K562 (cell line): ENCODE results near the gene HYPK. TPM values are rescaled to one million over a fixed set of nuclear protein-coding genes. Genes with fewer than 3 reads are reported as not detected.

Source experiments
- BRCA1 ChIP-seq, 2 experiments: fragments of 450-650 bp in 1 of 2; sonication (generic) in 1 of 2; formaldehyde crosslinking in 1 of 2; IDR thresholded peaks; 2 replicates each; pipeline versions ENCODE4 v1.5.0 to v1.6.1; 2017 to 2020; ENCODE audit warnings: mild to moderate bottlenecking in 1 of 2, missing genetic modification reagents in 1 of 2
- FIP1L1 ChIP-seq: fragments of 200-400 bp; formaldehyde crosslinking; IDR thresholded peaks from 2 replicates; pipeline ENCODE4 v1.6.1; 2018; ENCODE audit warnings: mild to moderate bottlenecking, low read depth, low read length; ENCODE audit not compliant: poor library complexity, severe bottlenecking
- HNRNPLL ChIP-seq: fragments of 200-400 bp; formaldehyde crosslinking; IDR thresholded peaks from 2 replicates; pipeline ENCODE4 v1.6.1; 2017; ENCODE audit warnings: low read length, low read depth, mild to moderate bottlenecking; ENCODE audit not compliant: poor library complexity, severe bottlenecking
- HNRNPUL1 ChIP-seq: fragments of 200-400 bp; formaldehyde crosslinking; IDR thresholded peaks from 2 replicates; pipeline ENCODE4 v1.6.1; 2017; ENCODE audit warnings: low read length
- HOXB6 ChIP-seq: fragments of 250-450 bp; sonication (Bioruptor Pico); IDR thresholded peaks from 2 replicates; pipeline ENCODE4 v1.5.1; 2022; ENCODE audit warnings: mild to moderate bottlenecking, borderline replicate concordance
- MEF2D ChIP-seq: conservative IDR thresholded peaks from 2 replicates; pipeline ENCODE4 v1.6.1; 2016; ENCODE audit warnings: low read depth, missing genetic modification characterization, missing compliant biosample characterization
- NFXL1 ChIP-seq: fragments of 450-650 bp; formaldehyde crosslinking; IDR thresholded peaks from 2 replicates; pipeline ENCODE4 v1.4.0; 2021; ENCODE audit warnings: mild to moderate bottlenecking
- NRF1 ChIP-seq, 2 experiments: fragments of 450-650 bp; IDR thresholded peaks in 1 of 2; conservative IDR thresholded peaks in 1 of 2; 2 replicates each; pipeline ENCODE4 v1.6.1; 2014; ENCODE audit warnings: mild to moderate bottlenecking in 2 of 2
- TAF7 ChIP-seq: fragments of 450-650 bp; IDR thresholded peaks from 2 replicates; pipeline ENCODE4 v1.6.1; 2016; ENCODE audit warnings: missing genetic modification characterization, missing compliant biosample characterization
- TCFL5 ChIP-seq: fragments of 250-450 bp; sonication (Bioruptor Pico); conservative IDR thresholded peaks from 2 replicates; pipeline ENCODE4 v1.6.1; 2021; ENCODE audit warnings: mild to moderate bottlenecking, moderate library complexity, matching md5 sums
- TEAD1 ChIP-seq, 2 experiments: fragments of 450-650 bp in 1 of 2; sonication (generic) in 1 of 2; formaldehyde crosslinking; IDR thresholded peaks; 2 replicates each; pipeline versions ENCODE4 v1.4.0 to v1.8.0; 2020 to 2022; ENCODE audit warnings: mild to moderate bottlenecking in 2 of 2, missing genetic modification reagents in 1 of 2
- TSHZ1 ChIP-seq: fragments of 250-450 bp; sonication (Bioruptor Pico); IDR thresholded peaks from 2 replicates; pipeline ENCODE4 v1.4.0; 2020; ENCODE audit warnings: mild to moderate bottlenecking, moderate library complexity
- ZNF316 ChIP-seq: fragments of 450-650 bp; IDR thresholded peaks from 2 replicates; pipeline ENCODE4 v1.6.1; 2016
- ZNF75A ChIP-seq: fragments of 450-650 bp; formaldehyde crosslinking; IDR thresholded peaks from 2 replicates; pipeline ENCODE4 v1.4.0; 2020; ENCODE audit warnings: mild to moderate bottlenecking
- polyA plus RNA-seq, 8 experiments: library from polyadenylated mRNA; depleted of rRNA in 4 of 8; stranded (reverse) in 5 of 8; unstranded in 3 of 8; fragments of >200 nt; fragmentation: Nextera tagmentation in 2 of 8; fragmentation: Illumina TruSeq in 1 of 8; extraction: Ambion mirVana in 2 of 8; extraction: Trizol in 1 of 8; gene quantifications; 2 replicates each; pipeline versions ENCODE4 v1.2.1 to v1.2.3, GENCODE V29; 2011 to 2014; ENCODE audit warnings: inconsistent platforms in 1 of 8, missing spikeins in 1 of 8
- total RNA-seq, 7 experiments: library from RNA; depleted of rRNA in 6 of 7; stranded (reverse); fragments of >200 nt in 6 of 7; fragmentation: Illumina TruSeq in 2 of 7; extraction: Trizol in 2 of 7; gene quantifications; 2 replicates each; pipeline versions ENCODE4 v1.2.1 to v1.2.3, GENCODE V29; 2011 to 2021; ENCODE audit warnings: low replicate concordance in 1 of 7
- TF ChIP-seq, protein P1 (sequence below): fragments of 450-650 bp; IDR thresholded peaks from 2 replicates; pipeline ENCODE4 v1.6.1; 2016; ENCODE audit warnings: antibody characterized with exemption
- TF ChIP-seq, protein P2 (sequence below): fragments of 250-450 bp; sonication (Bioruptor Pico); IDR thresholded peaks from 2 replicates; pipeline ENCODE4 v1.6.1; 2021; ENCODE audit warnings: mild to moderate bottlenecking
- TF ChIP-seq, protein P3 (sequence below): fragments of 450-650 bp; IDR thresholded peaks from 2 replicates; pipeline ENCODE4 v1.6.1; 2016; ENCODE audit warnings: missing biosample characterization, missing genetic modification characterization

Gene HYPK
- total and polyA plus RNA-seq, 9 of the 15 experiments (the other 6 are each of a cell fraction or from before 2014, with no cell fraction given): 7.2 to 28.0 (median 21.1) TPM

GRCh38 chr15:43800286-43801141 lies at the start of gene HYPK (continued):
- TF ChIP-seq ZNF75A (no peak), HNRNPUL1 (no peak), ZNF316 (no peak), HOXB6 (no peak), FIP1L1 (no peak), TSHZ1 (CRISPR knock-in tag) (no peak), HNRNPLL (no peak), NFXL1 (CRISPR knock-in tag) (no peak), BRCA1 (IDR thresholded peaks at IDR 0.05) (no peak), BRCA1 (CRISPR knock-in tag; IDR thresholded peaks at IDR 0.05) (no peak), MEF2D (tag) (no peak), TCFL5 (CRISPR knock-in tag) (no peak), NRF1 (conservative IDR thresholded peaks at IDR 0.05 in 1 of 2, IDR thresholded peaks at IDR 0.05 in 1 of 2) (peak; percentile 43 to 62), TAF7 (tag) (peak; percentile 84), TEAD1 (CRISPR knock-in tag; IDR thresholded peaks at IDR 0.05) (no peak)
- TF ChIP-seq, protein P1, sequence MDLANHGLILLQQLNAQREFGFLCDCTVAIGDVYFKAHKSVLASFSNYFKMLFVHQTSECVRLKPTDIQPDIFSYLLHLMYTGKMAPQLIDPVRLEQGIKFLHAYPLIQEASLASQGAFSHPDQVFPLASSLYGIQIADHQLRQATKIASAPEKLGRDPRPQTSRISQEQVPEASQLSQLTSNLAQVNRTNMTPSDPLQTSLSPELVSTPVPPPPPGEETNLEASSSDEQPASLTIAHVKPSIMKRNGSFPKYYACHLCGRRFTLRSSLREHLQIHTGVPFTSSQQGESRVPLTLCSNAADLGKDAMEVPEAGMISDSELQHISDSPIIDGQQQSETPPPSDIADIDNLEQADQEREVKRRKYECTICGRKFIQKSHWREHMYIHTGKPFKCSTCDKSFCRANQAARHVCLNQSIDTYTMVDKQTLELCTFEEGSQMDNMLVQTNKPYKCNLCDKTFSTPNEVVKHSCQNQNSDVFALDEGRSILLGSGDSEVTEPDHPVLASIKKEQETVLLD: no peak
- TF ChIP-seq, protein P2, sequence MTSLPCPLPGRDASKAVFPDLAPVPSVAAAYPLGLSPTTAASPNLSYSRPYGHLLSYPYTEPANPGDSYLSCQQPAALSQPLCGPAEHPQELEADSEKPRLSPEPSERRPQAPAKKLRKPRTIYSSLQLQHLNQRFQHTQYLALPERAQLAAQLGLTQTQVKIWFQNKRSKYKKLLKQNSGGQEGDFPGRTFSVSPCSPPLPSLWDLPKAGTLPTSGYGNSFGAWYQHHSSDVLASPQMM (CRISPR knock-in tag): no peak
- TF ChIP-seq, protein P3, sequence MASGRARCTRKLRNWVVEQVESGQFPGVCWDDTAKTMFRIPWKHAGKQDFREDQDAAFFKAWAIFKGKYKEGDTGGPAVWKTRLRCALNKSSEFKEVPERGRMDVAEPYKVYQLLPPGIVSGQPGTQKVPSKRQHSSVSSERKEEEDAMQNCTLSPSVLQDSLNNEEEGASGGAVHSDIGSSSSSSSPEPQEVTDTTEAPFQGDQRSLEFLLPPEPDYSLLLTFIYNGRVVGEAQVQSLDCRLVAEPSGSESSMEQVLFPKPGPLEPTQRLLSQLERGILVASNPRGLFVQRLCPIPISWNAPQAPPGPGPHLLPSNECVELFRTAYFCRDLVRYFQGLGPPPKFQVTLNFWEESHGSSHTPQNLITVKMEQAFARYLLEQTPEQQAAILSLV (tag): no peak
